ENCODE data around the gene PMM1.

- TF ChIP-seq CTCF (IDR thresholded peaks at IDR 0.05) (no peak), POLR2A (IDR thresholded peaks at IDR 0.05) (no peak)
These were observed 58.5 kb downstream of the PMM1 start for GRCh38 chr22:41530890-41531714.
